KMS-11 (cell line): ENCODE results near the gene ZBTB7C.

Source experiments
- H2AFZ ChIP-seq: fragments of 200-600 bp; sonication (generic); 2 replicates; pipeline ENCODE4 v1.6.1; 2016; ENCODE audit warnings: antibody characterized with exemption, mixed run types, low read depth
- H3K27ac ChIP-seq: fragments of 200-600 bp; sonication (generic); 2 replicates; pipeline ENCODE4 v1.6.1; 2016; ENCODE audit warnings: mild to moderate bottlenecking, mixed run types
- H3K27me3 ChIP-seq: fragments of 200-600 bp; sonication (generic); 2 replicates; pipeline ENCODE4 v1.6.1; 2017; ENCODE audit warnings: mild to moderate bottlenecking, low read depth, mixed run types, moderate library complexity; ENCODE audit not compliant: insufficient read depth
- H3K36me3 ChIP-seq: fragments of 200-600 bp; sonication (generic); 2 replicates; pipeline ENCODE4 v1.6.1; 2017; ENCODE audit warnings: mild to moderate bottlenecking, mixed run types; ENCODE audit not compliant: insufficient read depth
- H3K4me1 ChIP-seq: fragments of 200-600 bp; sonication (generic); 2 replicates; pipeline ENCODE4 v1.6.1; 2016; ENCODE audit warnings: mild to moderate bottlenecking, low read depth, mixed run types; ENCODE audit not compliant: poor library complexity, severe bottlenecking
- H3K4me2 ChIP-seq: fragments of 200-600 bp; sonication (generic); 2 replicates; pipeline ENCODE4 v1.7.0; 2016; ENCODE audit warnings: mild to moderate bottlenecking, mixed run types
- H3K4me3 ChIP-seq: fragments of 200-600 bp; sonication (generic); IDR thresholded peaks from 2 replicates; pipeline ENCODE4 v1.6.1; 2017; ENCODE audit warnings: low read depth, low read length, mixed read lengths; ENCODE audit not compliant: insufficient read depth
- H3K79me2 ChIP-seq: fragments of 200-600 bp; sonication (generic); 2 replicates; pipeline ENCODE4 v1.6.1; 2016; ENCODE audit warnings: low read depth, mixed run types; ENCODE audit not compliant: insufficient read depth
- H3K9ac ChIP-seq: fragments of 200-600 bp; sonication (generic); 2 replicates; pipeline ENCODE4 v1.6.1; 2016; ENCODE audit warnings: mild to moderate bottlenecking, mixed run types
- H4K20me1 ChIP-seq: fragments of 200-600 bp; sonication (generic); 2 replicates; pipeline ENCODE4 v1.6.1; 2016; ENCODE audit warnings: mild to moderate bottlenecking, mixed run types; ENCODE audit not compliant: insufficient read depth
- CTCF ChIP-seq: fragments of 200-600 bp; sonication (generic); conservative IDR thresholded peaks from 2 replicates; pipeline ENCODE4 v1.6.1; 2017; ENCODE audit warnings: low read depth, mild to moderate bottlenecking, antibody characterized with exemption, low read length, moderate library complexity, mixed read lengths

Gene ZBTB7C

GRCh38 chr18:48072428-48073204, 336.6 kb downstream of the ZBTB7C start:
- Histone ChIP-seq H3K4me1 (no peaks in the 10 kb centered on the region), H3K27ac (no peak overlapping the region), H4K20me1 (no peaks in the 10 kb centered on the region), H3K27me3 (no peaks in the 10 kb centered on the region), H3K4me3 (no peak overlapping the region), H3K79me2 (no peaks in the 10 kb centered on the region), H3K9ac (no peak overlapping the region), H3K4me2 (no peak overlapping the region), H2AFZ (no peak overlapping the region), H3K36me3 (no peaks in the 10 kb centered on the region)
- no peak for TF ChIP-seq CTCF

- no peaks in the 10 kb centered on the region for H3K79me2 ChIP-seq
- H2AFZ ChIP-seq: no peak overlapping the region
- no peak overlapping the region for H3K27ac ChIP-seq
- no peak overlapping the region for H3K4me3 ChIP-seq
- H4K20me1 ChIP-seq: no peaks in the 10 kb centered on the region
- no peaks in the 10 kb centered on the region for H3K4me1 ChIP-seq
- TF ChIP-seq CTCF: no peak
- no peaks in the 10 kb centered on the region for H3K27me3 ChIP-seq
- H3K36me3 ChIP-seq: no peaks in the 10 kb centered on the region
- no peak overlapping the region for H3K4me2 ChIP-seq
- no peak overlapping the region for H3K9ac ChIP-seq
Observed at GRCh38 chr18:48068916-48069445, 340.2 kb downstream of the ZBTB7C start.

DNA sequence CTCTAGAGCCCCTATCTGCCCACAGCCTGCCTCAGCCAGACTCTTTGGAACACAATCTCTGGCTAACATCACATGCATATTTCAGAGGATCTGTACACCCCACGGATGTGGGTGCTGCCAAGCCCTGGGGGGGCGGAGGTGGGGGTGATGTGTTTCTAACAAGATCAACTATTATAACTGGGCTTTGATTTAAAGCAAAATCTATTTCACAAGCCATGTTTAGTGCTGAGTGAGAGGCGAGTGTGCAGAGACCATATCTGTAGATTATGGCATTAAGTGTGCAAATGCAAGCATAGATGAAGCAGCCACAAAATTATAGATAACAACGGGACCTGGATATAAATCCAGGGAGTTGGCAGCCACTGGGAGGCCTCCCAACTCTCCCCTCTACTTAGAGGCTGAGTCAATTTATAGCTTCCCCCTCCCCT, 342.9 kb downstream of the ZBTB7C start:
- H3K9ac ChIP-seq: no peak overlapping the region
- no peak for TF ChIP-seq CTCF
- no peak overlapping the region for H3K4me2 ChIP-seq
- no peak overlapping the region for H2AFZ ChIP-seq
- no peaks in the 10 kb centered on the region for H3K4me1 ChIP-seq
- H3K27ac ChIP-seq: no peak overlapping the region
- no peaks in the 10 kb centered on the region for H3K27me3 ChIP-seq
- H3K4me3 ChIP-seq: no peak overlapping the region
- no peaks in the 10 kb centered on the region for H4K20me1 ChIP-seq
- H3K79me2 ChIP-seq: no peaks in the 10 kb centered on the region
- no peaks in the 10 kb centered on the region for H3K36me3 ChIP-seq

GRCh38 chr18:48065601-48065995, 343.6 kb downstream of the ZBTB7C start:
- no peak overlapping the region for H3K9ac ChIP-seq
- H2AFZ ChIP-seq: no peak overlapping the region
- no peak overlapping the region for H3K4me2 ChIP-seq
- H3K27ac ChIP-seq: no peak overlapping the region
- H3K27me3 ChIP-seq: no peaks in the 10 kb centered on the region
- no peak overlapping the region for H3K4me3 ChIP-seq
- no peaks in the 10 kb centered on the region for H3K4me1 ChIP-seq
- no peaks in the 10 kb centered on the region for H3K79me2 ChIP-seq
- no peaks in the 10 kb centered on the region for H3K36me3 ChIP-seq
- no peaks in the 10 kb centered on the region for H4K20me1 ChIP-seq
- no peak for TF ChIP-seq CTCF
